ENCODE data around the gene NCL.

DNA sequence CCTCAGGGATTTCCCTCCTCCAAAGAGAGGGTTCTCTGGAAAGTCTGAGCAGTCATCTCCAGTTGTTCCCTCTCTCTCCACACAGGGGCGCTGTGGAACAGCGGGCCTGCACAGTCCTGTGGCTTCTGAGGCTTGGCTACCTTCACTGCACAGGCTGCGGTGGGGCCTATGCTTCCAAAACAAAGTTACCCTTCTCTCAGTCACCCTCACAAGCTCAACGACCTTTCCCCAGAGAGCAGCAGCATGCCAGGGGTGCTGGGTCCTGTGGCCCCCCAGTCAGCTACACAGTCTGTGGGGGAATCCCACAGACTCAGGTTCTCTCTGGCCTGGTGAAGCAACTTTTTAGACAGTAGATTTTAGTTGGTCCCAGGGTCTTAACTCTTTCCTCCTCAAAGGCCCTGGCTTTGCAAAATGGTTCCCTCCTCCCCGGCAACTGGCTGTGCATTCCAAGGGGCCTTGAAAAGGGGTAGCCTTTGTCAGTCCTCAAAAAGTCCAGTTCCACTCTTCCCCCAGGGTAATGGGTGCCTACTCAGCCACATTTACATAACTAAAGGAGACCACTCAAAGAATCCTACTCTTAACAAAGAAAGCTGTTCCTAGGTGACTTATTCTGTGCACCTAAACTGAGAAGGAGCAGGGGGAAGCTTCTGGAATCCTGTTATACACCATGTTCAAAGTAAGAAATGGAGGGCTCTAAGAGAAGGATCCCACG, 53.8 kb downstream of the NCL start:
- TF ChIP-seq CTCF (conservative IDR thresholded peaks at IDR 0.05; ENCODE audit: low read length) (peak; percentile 58), EZH2phosphoT487 (IDR thresholded peaks at IDR 0.05; ENCODE audit: borderline replicate concordance) (no peak)

All from Loucy (cell line).